ENCODE data around the gene TLR3. TPM values are rescaled to one million over a fixed set of nuclear protein-coding genes. Genes with fewer than 3 reads are reported as not detected.
"Not testable (repeated sequence)": the region's sequence is repeated elsewhere in the genome, so short reads cannot be mapped to it uniquely, and the experiment has no call there.

TLR3 gene
- total RNA-seq, 1 experiment from 2014 or later: 2.9 TPM

GRCh38 chr4:186047501-186047900 is 21.5 kb upstream of the TLR3 start:
- DNase-seq (ENCODE audit: low read depth): not testable (repeated sequence)

GRCh38 chr4:186050135-186050534 is 18.8 kb upstream of the TLR3 start:
- not testable (repeated sequence) for DNase-seq (ENCODE audit: low read depth)

GRCh38 chr4:186051096-186051495 is 17.9 kb upstream of the TLR3 start:
- DNase-seq (ENCODE audit: low read depth): no peak

- no peak for DNase-seq (ENCODE audit: low read depth)
Observed at GRCh38 chr4:186058253-186058979, 10.5 kb upstream of the TLR3 start.

- no peak for DNase-seq (ENCODE audit: low read depth)
Observed at GRCh38 chr4:186058980-186059316, 10.0 kb upstream of the TLR3 start.

GRCh38 chr4:186061921-186062320 is 7.0 kb upstream of the TLR3 start:
- no peak for DNase-seq (ENCODE audit: low read depth)

- DNase-seq (ENCODE audit: low read depth): peak; percentile 74
Observed at GRCh38 chr4:186067757-186068385, 1.1 kb upstream of the TLR3 start.

- no peak for DNase-seq (ENCODE audit: low read depth)
Observed at GRCh38 chr4:186069729-186070128, 773 bp downstream of the TLR3 start.

- no peak for DNase-seq (ENCODE audit: low read depth)
Observed at GRCh38 chr4:186072516-186072915, 3.6 kb downstream of the TLR3 start.

GRCh38 chr4:186074189-186074588 is 5.2 kb downstream of the TLR3 start:
- no peak for DNase-seq (ENCODE audit: low read depth)

- DNase-seq (ENCODE audit: low read depth): no peak
Observed at GRCh38 chr4:186078981-186079638, 10.2 kb downstream of the TLR3 start.

- no peak for DNase-seq (ENCODE audit: low read depth)
Observed at GRCh38 chr4:186079694-186080093, 10.7 kb downstream of the TLR3 start.

GRCh38 chr4:186081202-186081807 is 12.3 kb downstream of the TLR3 start:
- no peak for DNase-seq (ENCODE audit: low read depth)

GRCh38 chr4:186082221-186082620 is 13.3 kb downstream of the TLR3 start:
- DNase-seq (ENCODE audit: low read depth): no peak

GRCh38 chr4:186088523-186088922 is 19.6 kb downstream of the TLR3 start:
- DNase-seq (ENCODE audit: low read depth): no peak

GRCh38 chr4:186092296-186092695 is 23.3 kb downstream of the TLR3 start:
- DNase-seq (ENCODE audit: low read depth): no peak

- no peak for DNase-seq (ENCODE audit: low read depth)
Observed at GRCh38 chr4:186095406-186095805, 26.4 kb downstream of the TLR3 start.

- DNase-seq (ENCODE audit: low read depth): no peak
Observed at GRCh38 chr4:186096681-186097165, 27.8 kb downstream of the TLR3 start.

- no peak for DNase-seq (ENCODE audit: low read depth)
Observed at GRCh38 chr4:186097386-186097785, 28.4 kb downstream of the TLR3 start.

GRCh38 chr4:186102931-186103330 is 34.0 kb downstream of the TLR3 start:
- DNase-seq (ENCODE audit: low read depth): no peak

- peak; percentile 31 for DNase-seq (ENCODE audit: low read depth)
Observed at GRCh38 chr4:186104114-186104889, 35.3 kb downstream of the TLR3 start, which contains the start of gene FAM149A. Gene FAM149A (plus strand): TSS chr4:186104704.
